Activated CD4-positive, CD25-positive, alpha-beta regulatory T cell treated with anti-CD3 and anti-CD28 coated beads, Interleukin-2, amount 50 U/mL, for 72 hours (primary cell): ENCODE results near the gene TRA2B.

Source experiments
- DNase-seq: peaks from one replicate; pipeline ENCODE4 v3.0.0; 2021

The TRA2B gene

GRCh38 chr3:185937689-185938374, at the start of gene TRA2B:
TSS of gene TRA2B (minus strand) at chr3:185938014. CDS start at chr3:185937860, 154 bp downstream.
- DNase-seq = peak; percentile 98

GRCh38 chr3:185986198-185986777, 48.5 kb upstream of the TRA2B start:
- DNase-seq = no peak

GRCh38 chr3:185984203-185984602, 46.4 kb upstream of the TRA2B start:
- no peak for DNase-seq

DNA sequence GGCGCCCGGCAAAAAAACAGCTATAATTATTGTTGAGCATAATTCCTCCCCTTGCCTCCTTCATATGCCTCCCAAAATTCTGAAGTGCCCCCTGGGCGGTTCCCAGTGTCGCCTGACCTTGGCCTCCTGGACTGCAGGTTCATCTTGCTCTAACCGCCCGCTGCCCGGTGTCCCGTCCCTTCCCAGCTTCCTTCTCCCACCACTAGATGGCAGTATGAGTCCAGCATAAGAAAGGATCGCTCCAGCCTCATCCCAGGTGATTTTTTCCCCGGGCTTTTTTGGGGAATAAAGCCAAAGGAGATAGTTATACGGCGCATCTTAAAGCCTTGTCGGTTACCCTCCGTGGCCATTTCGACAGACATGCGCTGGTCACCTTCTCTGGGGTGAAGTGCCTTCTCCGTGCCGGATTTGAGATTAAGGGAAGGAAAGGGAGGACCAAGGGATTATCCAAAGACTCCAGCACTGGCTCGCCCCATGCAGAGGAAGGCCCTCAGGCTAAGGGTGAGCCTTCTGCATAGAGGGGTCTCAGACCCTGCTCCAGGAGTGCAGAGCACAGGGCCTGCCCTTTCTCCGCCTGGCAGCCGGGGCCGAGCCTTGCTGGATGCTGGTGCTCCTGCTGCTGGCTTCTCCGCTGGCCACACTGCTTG, 45.8 kb upstream of the TRA2B start:
- DNase-seq = peak; percentile 64

GRCh38 chr3:185982632-185983031, 44.8 kb upstream of the TRA2B start:
- DNase-seq = no peak

DNA sequence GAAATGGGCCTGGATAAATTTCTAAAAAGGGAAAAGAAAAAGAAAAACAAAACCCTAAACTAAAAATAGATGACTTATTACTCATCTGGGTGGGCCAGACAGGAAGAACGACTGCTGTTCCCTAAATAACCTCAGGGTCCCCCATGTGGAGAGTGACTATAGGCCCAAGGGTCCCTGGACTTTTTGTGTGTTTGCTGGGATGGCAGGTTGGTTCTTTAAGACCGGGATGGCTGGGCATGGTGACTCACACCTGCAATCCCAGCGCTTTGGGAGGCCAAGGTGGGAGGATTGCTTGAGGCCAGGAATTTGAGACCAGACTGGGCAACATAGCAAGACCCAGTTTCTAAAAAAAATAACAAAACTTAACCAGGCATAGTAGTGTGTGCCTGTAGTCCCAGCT, 43.8 kb upstream of the TRA2B start:
- DNase-seq = no peak

- no peak for DNase-seq
Observed at GRCh38 chr3:185979721-185980121, 41.9 kb upstream of the TRA2B start.

DNA sequence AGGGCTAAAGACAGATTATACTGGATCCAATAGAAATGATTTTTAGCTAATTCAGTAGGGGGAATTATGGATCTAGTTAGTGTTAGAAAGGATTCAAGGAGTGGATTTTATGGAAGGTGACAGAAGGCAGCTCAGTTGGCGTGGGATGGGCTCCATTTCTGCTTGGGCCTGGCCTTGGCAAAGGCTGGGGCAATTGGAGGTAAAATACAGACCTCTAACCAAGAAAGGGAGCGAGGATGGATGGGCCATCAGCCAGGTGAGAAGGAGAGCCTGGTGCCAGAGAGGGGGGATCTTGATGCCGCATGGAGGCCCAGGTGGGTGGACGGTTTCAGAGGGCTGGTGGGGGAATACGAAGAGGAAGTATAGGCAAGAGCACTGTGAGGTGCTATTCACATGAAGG, 40.7 kb upstream of the TRA2B start:
- no peak for DNase-seq

DNA sequence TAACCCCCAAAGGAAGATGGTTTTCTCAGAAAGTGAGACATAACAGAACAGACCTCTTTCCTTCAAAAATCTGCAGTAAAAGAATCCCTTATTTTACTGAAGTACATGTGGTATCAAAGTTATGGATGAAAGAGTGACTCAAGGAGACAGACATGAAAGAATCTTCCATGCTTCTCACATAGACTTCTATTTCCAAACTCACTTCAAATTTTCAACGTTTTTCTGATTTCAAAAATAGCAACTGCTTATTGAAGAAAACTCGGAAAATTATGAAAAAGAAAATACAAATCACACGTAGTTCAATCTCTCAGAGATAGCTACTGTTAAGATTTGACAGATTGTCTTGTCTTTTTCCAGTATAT, 39.8 kb upstream of the TRA2B start:
- DNase-seq = no peak

DNA sequence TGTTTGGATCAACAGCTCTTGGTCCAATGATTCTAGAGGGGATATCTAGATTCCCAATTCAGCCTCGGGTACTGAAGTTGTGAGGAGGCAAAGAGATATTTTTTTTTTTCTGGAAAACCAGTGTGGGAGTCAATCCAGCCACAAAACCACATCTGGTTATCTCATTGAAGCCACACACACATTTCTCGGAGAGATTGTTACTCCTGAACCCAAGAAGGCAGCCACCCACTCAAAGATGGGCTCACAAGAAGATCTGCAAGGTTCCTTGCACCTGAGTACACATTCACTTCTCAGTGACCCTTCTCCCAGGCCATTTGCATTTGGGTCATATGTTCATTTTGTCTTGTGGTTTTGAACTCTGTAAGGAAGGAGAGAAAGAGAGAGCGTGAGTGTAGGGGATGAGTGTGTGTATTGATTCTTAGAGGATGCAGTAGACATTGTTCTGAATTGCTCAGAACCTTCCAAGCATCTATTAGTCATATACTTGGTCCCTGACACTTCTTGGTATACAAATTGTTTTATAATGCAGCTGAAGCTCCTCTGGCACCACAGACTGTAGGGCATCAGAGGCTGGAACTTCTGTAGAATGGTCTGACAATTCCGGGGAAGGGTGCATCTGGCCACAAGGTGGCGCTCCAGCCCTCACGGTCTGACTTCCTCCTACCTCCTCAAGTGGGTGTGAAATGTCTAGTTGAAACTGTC, 39.3 kb upstream of the TRA2B start:
- DNase-seq = peak; percentile 86

GRCh38 chr3:185976100-185976499, 38.3 kb upstream of the TRA2B start:
- no peak for DNase-seq

DNA sequence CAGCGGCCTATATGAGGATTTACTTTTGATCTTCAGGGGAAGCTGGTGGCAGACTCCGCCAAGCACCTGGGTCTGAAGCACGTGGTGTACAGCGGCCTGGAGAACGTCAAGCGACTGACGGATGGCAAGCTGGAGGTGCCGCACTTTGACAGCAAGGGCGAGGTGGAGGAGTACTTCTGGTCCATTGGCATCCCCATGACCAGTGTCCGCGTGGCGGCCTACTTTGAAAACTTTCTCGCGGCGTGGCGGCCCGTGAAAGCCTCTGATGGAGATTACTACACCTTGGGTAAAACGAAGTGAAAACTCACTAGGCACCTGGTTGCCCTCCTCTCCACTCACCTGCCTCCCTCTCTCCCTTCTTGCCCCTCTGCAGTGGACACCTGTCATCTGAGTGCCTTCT, 33.8 kb upstream of the TRA2B start:
- no peak for DNase-seq

DNA sequence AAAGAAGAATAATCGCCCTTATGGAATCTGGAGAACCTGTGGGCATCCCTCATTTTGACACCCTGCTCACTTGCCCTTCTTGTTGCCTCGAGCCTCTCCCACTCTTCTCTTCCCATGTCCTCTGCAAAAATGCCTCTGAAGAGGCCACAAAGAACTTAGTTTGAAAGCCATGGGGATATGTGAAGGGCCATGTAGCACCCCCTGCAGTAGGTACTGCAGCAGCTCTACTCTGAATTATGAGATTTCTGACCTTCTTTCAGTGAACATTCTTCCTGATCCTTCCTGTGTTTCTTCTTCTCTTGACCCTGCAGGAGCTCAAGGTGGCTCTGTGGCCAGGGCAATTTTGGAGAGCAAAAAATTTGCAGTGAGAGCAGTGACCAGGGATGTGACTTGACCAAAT, 30.4 kb upstream of the TRA2B start:
- no peak for DNase-seq

GRCh38 chr3:185966655-185967054, 28.8 kb upstream of the TRA2B start:
- DNase-seq = no peak

- no peak for DNase-seq
Observed at GRCh38 chr3:185965496-185965895, 27.7 kb upstream of the TRA2B start.

- DNase-seq = no peak
Observed at GRCh38 chr3:185961675-185962232, 23.9 kb upstream of the TRA2B start.

DNA sequence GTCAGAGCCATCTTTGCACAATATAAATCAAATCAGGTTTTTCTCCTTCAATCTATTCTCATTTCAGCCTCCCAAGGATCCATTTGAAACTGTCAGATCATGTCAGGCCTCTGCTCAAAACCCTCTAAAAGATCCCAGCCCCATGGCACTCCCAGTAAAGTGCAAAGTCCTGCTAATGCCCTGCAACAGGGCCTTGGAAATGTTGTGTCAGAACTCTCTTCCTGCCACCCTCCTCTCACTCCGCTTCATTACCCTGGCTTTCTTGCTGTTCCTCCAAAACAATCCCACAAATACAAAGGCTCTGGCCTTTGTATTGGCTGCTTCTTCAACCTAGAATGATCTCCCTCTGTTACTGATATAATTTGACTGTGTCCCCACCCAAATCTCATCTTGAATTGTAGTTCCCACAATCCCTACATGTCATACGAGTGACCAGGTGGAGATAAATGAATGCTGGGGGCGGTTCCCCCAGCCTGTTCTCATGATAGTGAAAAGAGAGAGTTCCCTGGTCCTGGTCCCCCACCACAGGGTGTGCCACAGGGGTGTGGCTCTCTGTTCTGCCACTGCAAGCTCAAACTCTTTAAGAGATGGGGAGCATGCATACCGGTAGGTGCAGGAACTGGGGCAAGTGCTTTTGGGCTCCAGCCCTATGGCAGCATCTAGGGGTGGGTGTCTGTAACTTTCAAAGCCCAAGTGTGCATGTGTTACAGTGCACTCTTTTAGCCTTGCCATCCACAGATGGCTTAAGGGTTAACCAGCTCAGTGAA, 22.9 kb upstream of the TRA2B start:
- no peak for DNase-seq

- no peak for DNase-seq
Observed at GRCh38 chr3:185959609-185960521, 22.1 kb upstream of the TRA2B start.

DNA sequence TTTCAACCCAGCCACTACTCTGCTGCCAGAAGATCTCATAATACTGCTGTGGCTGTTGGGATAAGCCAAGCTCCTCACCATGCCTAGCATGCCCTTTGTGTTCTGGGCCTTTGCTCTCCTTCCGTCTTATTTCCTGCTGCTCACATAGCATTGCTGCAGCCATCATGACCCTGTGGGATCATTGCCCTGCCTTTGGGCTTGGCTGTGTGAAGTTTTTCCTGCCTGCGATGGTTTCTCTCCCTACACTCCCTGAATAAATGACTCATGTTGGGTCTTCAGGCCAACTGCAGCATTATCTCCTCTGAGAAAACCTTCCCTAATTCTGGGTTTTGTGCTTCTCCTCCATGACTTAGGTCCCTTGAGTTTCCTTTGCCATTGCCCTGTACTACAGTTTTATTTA, 20.8 kb upstream of the TRA2B start:
- no peak for DNase-seq

DNA sequence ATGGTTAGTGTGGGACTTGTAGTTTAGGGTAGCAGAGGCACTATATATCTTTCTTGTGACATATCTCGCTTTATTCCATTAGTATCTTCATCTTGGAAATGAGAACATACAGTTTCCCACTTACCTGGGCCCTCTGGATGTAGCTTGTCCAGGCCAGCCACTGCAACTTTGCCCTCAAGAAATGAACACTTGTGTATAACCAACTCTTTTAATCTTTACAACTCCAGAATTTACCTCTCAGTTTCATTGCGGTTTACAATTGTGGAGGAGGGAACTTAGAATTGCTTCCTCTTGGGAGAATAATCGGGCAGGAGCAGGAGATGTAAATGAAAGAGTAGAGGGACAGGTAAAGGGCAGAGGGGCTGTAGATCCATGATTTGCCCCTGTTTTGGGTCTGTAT, 18.4 kb upstream of the TRA2B start:
- DNase-seq = no peak

DNA sequence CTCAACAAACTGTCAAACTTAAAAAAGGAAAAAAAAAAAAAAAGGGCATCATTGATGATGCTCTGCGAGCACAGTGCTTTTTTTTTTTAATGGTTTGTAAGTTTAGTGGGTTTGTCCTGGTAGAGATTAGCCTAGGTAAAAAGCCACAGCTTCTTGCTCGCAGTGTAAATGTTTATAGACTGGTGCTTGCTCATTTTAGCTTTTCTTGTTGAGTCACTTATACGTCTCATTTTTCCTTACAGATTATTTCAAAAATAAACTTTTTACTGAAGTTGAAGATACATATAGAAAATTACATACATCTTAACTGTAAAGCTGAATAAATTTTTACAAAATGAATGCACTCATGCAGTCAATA, 16.5 kb upstream of the TRA2B start:
- DNase-seq = no peak

- no peak for DNase-seq
Observed at GRCh38 chr3:185950728-185951127, 12.9 kb upstream of the TRA2B start.
